Parathyroid adenoma (tissue), 2 donors: ENCODE measurements around the gene PPEF2.

Experiments
- H2AFZ ChIP-seq: fragments of 300-600 bp; sonication (generic); one replicate; pipeline ENCODE4 v1.7.0; 2017; ENCODE audit warnings: antibody characterized with exemption, mild to moderate bottlenecking
- H3K27ac ChIP-seq: fragments of 300-600 bp; sonication (generic); one replicate; pipeline ENCODE4 v1.7.0; 2017
- H3K27me3 ChIP-seq: fragments of 300-600 bp; sonication (generic); one replicate; pipeline ENCODE4 v1.7.0; 2017; ENCODE audit warnings: low read length; ENCODE audit not compliant: control insufficient read depth, insufficient read depth
- H3K36me3 ChIP-seq: fragments of 300-600 bp; sonication (generic); one replicate; pipeline ENCODE4 v1.7.0; 2017; ENCODE audit warnings: low read length; ENCODE audit not compliant: control insufficient read depth, insufficient read depth
- H3K4me1 ChIP-seq: fragments of 300-600 bp; sonication (generic); one replicate; pipeline ENCODE4 v1.7.0; 2017; ENCODE audit warnings: control low read depth
- H3K4me2 ChIP-seq: fragments of 300-600 bp; sonication (generic); one replicate; pipeline ENCODE4 v1.7.0; 2017; ENCODE audit warnings: low read length
- H3K4me3 ChIP-seq: fragments of 300-600 bp; sonication (generic); one replicate; pipeline ENCODE4 v1.7.0; 2017; ENCODE audit warnings: low read depth, low read length
- H3K79me2 ChIP-seq: fragments of 300-600 bp; sonication (generic); one replicate; pipeline ENCODE4 v1.7.0; 2017; ENCODE audit warnings: control low read depth
- H3K9ac ChIP-seq: fragments of 300-600 bp; sonication (generic); one replicate; pipeline ENCODE4 v1.7.0; 2017; ENCODE audit warnings: mild to moderate bottlenecking
- H3K9me3 ChIP-seq: fragments of 300-600 bp; sonication (generic); one replicate; pipeline ENCODE4 v1.7.0; 2017; ENCODE audit warnings: low read length; ENCODE audit not compliant: control insufficient read depth
- CTCF ChIP-seq: fragments of 300-600 bp; sonication (generic); IDR thresholded peaks from one replicate; pipeline ENCODE4 v1.7.0; 2017; ENCODE audit warnings: antibody characterized with exemption, mild to moderate bottlenecking
- donor health status: primary hyperparathyroidism.

The PPEF2 gene

DNA sequence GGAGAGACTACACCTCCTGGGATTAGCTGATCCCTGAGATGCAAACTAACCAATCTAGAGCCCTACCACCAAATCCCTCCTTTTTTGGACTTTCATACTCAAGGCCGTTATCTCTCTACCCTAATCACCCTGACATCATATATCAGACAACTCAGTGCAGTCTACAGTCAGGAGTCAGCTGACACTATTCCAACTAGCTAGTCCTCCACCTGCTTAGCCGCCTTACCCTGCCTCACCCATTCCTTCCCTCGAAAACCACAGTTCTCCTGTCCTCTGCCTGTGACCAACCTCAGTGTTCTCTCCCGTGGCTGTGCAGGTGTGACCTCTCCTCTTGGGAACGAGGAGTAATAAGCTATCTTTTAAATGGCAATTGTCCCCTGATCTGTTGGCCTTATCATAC is 1.8 kb upstream of the PPEF2 start:
- no peak overlapping the region for H3K4me3 ChIP-seq
- no peak overlapping the region for H2AFZ ChIP-seq
- no peak overlapping the region for H3K9ac ChIP-seq
- no peaks in the 10 kb centered on the region for H3K36me3 ChIP-seq
- TF ChIP-seq CTCF: no peak
- no peaks in the 10 kb centered on the region for H3K27me3 ChIP-seq
- no peak overlapping the region for H3K27ac ChIP-seq
- H3K9me3 ChIP-seq: no peaks in the 10 kb centered on the region
- H3K4me2 ChIP-seq: no peak overlapping the region
- no peaks in the 10 kb centered on the region for H3K79me2 ChIP-seq
- no peaks in the 10 kb centered on the region for H3K4me1 ChIP-seq

DNA sequence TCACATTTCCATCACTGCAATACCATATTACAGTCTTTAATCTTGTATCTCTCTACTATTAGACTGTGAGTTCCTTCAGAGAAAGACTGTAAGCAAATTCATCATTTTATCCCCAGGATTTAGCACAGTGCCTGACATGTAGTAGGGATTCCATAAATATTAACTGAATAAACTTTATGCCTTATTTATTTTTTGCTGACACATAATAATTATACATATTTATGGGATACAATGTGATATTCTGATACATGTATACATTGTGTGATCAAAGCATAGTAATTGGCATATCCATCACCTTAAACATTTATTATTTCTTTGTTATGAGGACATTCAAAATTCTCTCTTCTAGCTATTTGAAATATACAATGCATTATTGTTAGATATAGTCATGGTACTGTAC is 3.7 kb downstream of the PPEF2 start:
- Histone ChIP-seq H3K79me2 (no peaks in the 10 kb centered on the region), H3K27ac (no peak overlapping the region), H3K4me1 (no peaks in the 10 kb centered on the region), H3K9me3 (no peaks in the 10 kb centered on the region), H3K36me3 (no peaks in the 10 kb centered on the region), H3K4me3 (no peak overlapping the region), H3K9ac (no peak overlapping the region), H2AFZ (no peak overlapping the region), H3K4me2 (no peak overlapping the region), H3K27me3 (no peaks in the 10 kb centered on the region)
- TF ChIP-seq CTCF: no peak

DNA sequence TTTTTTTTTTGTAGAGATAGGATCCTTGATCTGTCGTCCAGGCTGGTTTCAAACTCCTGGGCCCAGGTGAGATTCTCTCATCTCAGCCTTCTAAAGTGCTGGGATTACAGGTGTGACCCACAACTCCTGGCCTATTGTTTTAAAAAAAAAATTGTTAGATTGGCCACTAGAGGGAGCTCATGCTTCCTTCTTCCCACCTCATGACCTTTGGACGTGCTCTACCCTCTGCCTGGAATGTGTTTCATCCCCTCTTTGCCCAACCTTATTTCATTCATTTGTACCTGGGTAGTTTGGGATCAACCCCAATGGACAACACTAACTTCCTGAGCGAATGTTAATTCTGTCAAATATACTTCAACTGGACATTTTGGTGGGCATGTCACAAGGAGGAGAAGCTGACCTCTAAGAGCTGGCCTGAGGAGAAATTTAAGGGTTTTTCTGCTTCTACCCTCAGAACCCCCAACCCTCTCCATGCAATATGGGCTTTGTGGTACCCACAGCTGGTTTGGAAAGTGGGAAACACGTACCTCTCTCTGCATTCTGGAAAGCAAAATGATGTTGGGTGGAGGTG is 6.4 kb downstream of the PPEF2 start:
- H3K9ac ChIP-seq: no peak overlapping the region
- no peaks in the 10 kb centered on the region for H3K4me1 ChIP-seq
- H3K4me2 ChIP-seq: no peak overlapping the region
- H2AFZ ChIP-seq: no peak overlapping the region
- no peak overlapping the region for H3K27ac ChIP-seq
- no peaks in the 10 kb centered on the region for H3K9me3 ChIP-seq
- no peaks in the 10 kb centered on the region for H3K79me2 ChIP-seq
- TF ChIP-seq CTCF: peak; percentile 33
- H3K36me3 ChIP-seq: no peaks in the 10 kb centered on the region
- no peak overlapping the region for H3K4me3 ChIP-seq
- no peaks in the 10 kb centered on the region for H3K27me3 ChIP-seq

GRCh38 chr4:75892508-75892907 is 9.7 kb downstream of the PPEF2 start:
- no peaks in the 10 kb centered on the region for H3K9me3 ChIP-seq
- no peak overlapping the region for H3K9ac ChIP-seq
- no peaks in the 10 kb centered on the region for H3K27me3 ChIP-seq
- no peak overlapping the region for H3K27ac ChIP-seq
- H3K4me1 ChIP-seq: no peaks in the 10 kb centered on the region
- H3K36me3 ChIP-seq: no peaks in the 10 kb centered on the region
- H2AFZ ChIP-seq: no peak overlapping the region
- H3K4me2 ChIP-seq: no peak overlapping the region
- H3K4me3 ChIP-seq: no peak overlapping the region
- no peaks in the 10 kb centered on the region for H3K79me2 ChIP-seq
- no peak for TF ChIP-seq CTCF

DNA sequence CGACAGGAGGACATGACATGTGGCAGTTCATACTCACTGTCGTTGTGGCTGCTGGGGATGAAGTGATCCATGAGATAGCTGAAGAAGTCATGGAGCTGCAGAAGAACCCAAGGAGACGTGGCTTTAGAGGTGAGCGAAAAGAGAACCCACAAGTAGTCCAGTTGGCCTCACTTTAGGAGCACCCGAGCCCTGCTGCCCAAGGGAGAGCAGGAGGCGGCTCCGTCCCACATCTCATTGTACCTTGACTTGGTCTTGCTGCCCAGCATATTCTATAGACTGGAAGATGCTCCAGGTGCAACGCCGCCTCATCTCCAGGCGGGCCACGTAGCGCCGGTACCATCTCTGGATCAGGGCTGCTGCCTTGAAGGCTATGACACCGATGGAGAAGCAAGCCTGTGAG is 10.6 kb downstream of the PPEF2 start:
- no peak overlapping the region for H3K4me3 ChIP-seq
- TF ChIP-seq CTCF: no peak
- H3K79me2 ChIP-seq: no peaks in the 10 kb centered on the region
- no peaks in the 10 kb centered on the region for H3K9me3 ChIP-seq
- no peak overlapping the region for H3K9ac ChIP-seq
- H3K36me3 ChIP-seq: no peaks in the 10 kb centered on the region
- no peak overlapping the region for H3K27ac ChIP-seq
- H2AFZ ChIP-seq: no peak overlapping the region
- H3K27me3 ChIP-seq: no peaks in the 10 kb centered on the region
- H3K4me2 ChIP-seq: no peak overlapping the region
- no peaks in the 10 kb centered on the region for H3K4me1 ChIP-seq
